ENCODE data around the gene R3HDM2. TPM values are rescaled to one million over a fixed set of nuclear protein-coding genes. Genes with fewer than 3 reads are reported as not detected.

The R3HDM2 gene
- total RNA-seq, 1 experiment from 2014 or later = 34.7 TPM

GRCh38 chr12:57219993-57220754 lies 210.7 kb downstream of the R3HDM2 start:
- Mint-ChIP-seq H3K4me1 (peaks cover 55% of the 10 kb centered on the region), H3K27me3 (ENCODE audit: low read depth) (peaks cover 92% of the 10 kb centered on the region), H3K9me3 (no peaks in the 10 kb centered on the region), H3K27ac (no peak overlapping the region), H3K4me3 (peak overlapping the region; percentile 62), H3K36me3 (no peaks in the 10 kb centered on the region)
- ChIA-PET CTCF (interaction anchor here (0.7 to 1.8 kb wide), 7 partner anchors 9 to 37 kb away, joined by 3 to 22 read pairs (median 4); partner anchors contain the start of gene SHMT2), POLR2A (interaction anchor here (0.9 to 1.3 kb wide), 2 partner anchors 9 to 10 kb away, joined by 3 to 5 read pairs; partner anchors contain the start of gene SHMT2)
- no peak for DNase-seq (ENCODE audit: low spot score)
- ATAC-seq = no peak
- no peak for TF ChIP-seq TP53 (CRISPR knock-in tag; IDR thresholded peaks at IDR 0.05)
- no peak for TF ChIP-seq EMX1 (CRISPR knock-in tag; IDR thresholded peaks at IDR 0.05)
- no peak for TF ChIP-seq ZBTB43 (CRISPR knock-in tag; IDR thresholded peaks at IDR 0.05)
- TF ChIP-seq NR1H2 (CRISPR knock-in tag; IDR thresholded peaks at IDR 0.05) = no peak
- TF ChIP-seq IRF1 (CRISPR knock-in tag; IDR thresholded peaks at IDR 0.05) = no peak
- TF ChIP-seq STAT6 (CRISPR knock-in tag; conservative IDR thresholded peaks at IDR 0.05; ENCODE audit: low read depth) = no peak
- no peak for TF ChIP-seq ZNF263 (CRISPR knock-in tag; IDR thresholded peaks at IDR 0.05; ENCODE audit: low read depth)
- no peak for TF ChIP-seq TEAD1 (CRISPR knock-in tag; IDR thresholded peaks at IDR 0.05)
- TF ChIP-seq JUN (CRISPR knock-in tag; IDR thresholded peaks at IDR 0.05) = no peak
- TF ChIP-seq SP1 (CRISPR knock-in tag; conservative IDR thresholded peaks at IDR 0.05) = no peak
- no peak for TF ChIP-seq ZNF138 (CRISPR knock-in tag; conservative IDR thresholded peaks at IDR 0.05)
- TF ChIP-seq SMAD4 (CRISPR knock-in tag; IDR thresholded peaks at IDR 0.05) = no peak
- TF ChIP-seq ZNF532 (CRISPR knock-in tag; IDR thresholded peaks at IDR 0.05; ENCODE audit: borderline replicate concordance) = no peak
- TF ChIP-seq ZNF232 (CRISPR knock-in tag; IDR thresholded peaks at IDR 0.05) = no peak
- TF ChIP-seq E2F5 (CRISPR knock-in tag; IDR thresholded peaks at IDR 0.05) = no peak
- TF ChIP-seq KAT7 (CRISPR knock-in tag; IDR thresholded peaks at IDR 0.05; ENCODE audit: borderline replicate concordance) = no peak
- TF ChIP-seq RORB (CRISPR knock-in tag; IDR thresholded peaks at IDR 0.05) = no peak

Data from WTC11 (cell line).